GM12878 (cell line): Measurements from ENCODE around the gene RNF11. TPM values are rescaled to one million over a fixed set of nuclear protein-coding genes. Genes with fewer than 3 reads are reported as not detected.

Experiments
- BACH1 ChIP-seq: fragments of 450-650 bp; IDR thresholded peaks from 2 replicates; pipeline ENCODE4 v1.6.1; 2017; ENCODE audit warnings: mild to moderate bottlenecking, borderline replicate concordance
- CBFB ChIP-seq: IDR thresholded peaks from 2 replicates; pipeline ENCODE4 v1.6.1; 2016; ENCODE audit warnings: antibody characterized with exemption, low read depth
- EED ChIP-seq: sonication (generic); IDR thresholded peaks from 2 replicates; pipeline ENCODE4 v1.6.1; 2016; ENCODE audit warnings: antibody characterized with exemption, low read depth
- FOXK2 ChIP-seq: fragments of 450-650 bp; IDR thresholded peaks from 2 replicates; pipeline ENCODE4 v1.6.1; 2017; ENCODE audit warnings: mild to moderate bottlenecking, moderate library complexity
- FOXM1 ChIP-seq: IDR thresholded peaks from 2 replicates; pipeline ENCODE4 v1.6.1; 2012; ENCODE audit warnings: low read depth, mild to moderate bottlenecking, inconsistent platforms, low read length, moderate library complexity
- JUNB ChIP-seq: IDR thresholded peaks from 2 replicates; pipeline ENCODE4 v1.6.1; 2016; ENCODE audit warnings: antibody characterized with exemption, mild to moderate bottlenecking
- PML ChIP-seq: IDR thresholded peaks from 2 replicates; pipeline ENCODE4 v1.6.1; 2012; ENCODE audit warnings: low read length, inconsistent platforms
- POLR2A ChIP-seq: IDR thresholded peaks from 2 replicates; pipeline ENCODE4 v1.6.1; 2011; ENCODE audit warnings: low read depth, mild to moderate bottlenecking, low read length
- RBBP5 ChIP-seq: fragments of 200-600 bp; sonication (generic); conservative IDR thresholded peaks from 2 replicates; pipeline ENCODE4 v1.6.1; 2016
- SMAD1 ChIP-seq: fragments of 450-650 bp; IDR thresholded peaks from 2 replicates; pipeline ENCODE4 v1.6.1; 2018; ENCODE audit warnings: mild to moderate bottlenecking, low read depth; ENCODE audit not compliant: partially characterized antibody
- SREBF2 ChIP-seq: IDR thresholded peaks from 2 replicates; pipeline ENCODE4 v1.6.1; 2012; ENCODE audit warnings: mild to moderate bottlenecking, low read length
- STAT3 ChIP-seq: IDR thresholded peaks from 2 replicates; pipeline ENCODE4 v1.6.1; 2011; ENCODE audit warnings: low read depth, low read length, improper control_type of control experiment
- SUPT20H ChIP-seq: IDR thresholded peaks from 2 replicates; pipeline ENCODE4 v1.6.1; 2011; ENCODE audit warnings: low read depth, mild to moderate bottlenecking, low read length, moderate library complexity, borderline replicate concordance; ENCODE audit not compliant: control insufficient read depth
- YBX1 ChIP-seq: fragments of 450-650 bp; IDR thresholded peaks from 2 replicates; pipeline ENCODE4 v1.6.1; 2016; ENCODE audit warnings: antibody characterized with exemption
- ZBED1 ChIP-seq: IDR thresholded peaks from 2 replicates; pipeline ENCODE4 v1.6.1; 2016; ENCODE audit warnings: borderline replicate concordance
- ZZZ3 ChIP-seq: IDR thresholded peaks from 2 replicates; pipeline ENCODE4 v1.6.1; 2011; ENCODE audit warnings: low read depth; ENCODE audit not compliant: control insufficient read depth, insufficient read length
- polyA plus RNA-seq, 11 experiments: library from polyadenylated mRNA; depleted of rRNA in 4 of 11; unstranded in 6 of 11; stranded (reverse) in 5 of 11; fragments of >200 nt; fragmentation: Nextera tagmentation in 4 of 11; fragmentation: Illumina TruSeq in 1 of 11; extraction: Ambion mirVana in 4 of 11; extraction: Trizol in 1 of 11; gene quantifications; 1 replicate in 1 of 11; 2 replicates in 10 of 11; pipeline versions ENCODE4 v1.2.1 to v1.2.3, GENCODE V29; 2011 to 2016; ENCODE audit warnings: inconsistent platforms in 2 of 11, missing spikeins in 2 of 11, low read depth in 1 of 11
- total RNA-seq, 4 experiments: library from RNA; depleted of rRNA in 3 of 4; stranded (reverse); fragments of >200 nt in 3 of 4; fragmentation: Illumina TruSeq in 1 of 4; extraction: Trizol in 1 of 4; gene quantifications; 2 replicates each; pipeline versions ENCODE4 v1.2.1 to v1.2.3, GENCODE V29; 2013 to 2021
- TF ChIP-seq, protein P1 (sequence below): IDR thresholded peaks from 2 replicates; pipeline ENCODE4 v1.6.1; 2012; ENCODE audit warnings: low read depth, low read length, improper control_type of control experiment
- TF ChIP-seq, protein P2 (sequence below): fragments of 450-650 bp; IDR thresholded peaks from 2 replicates; pipeline ENCODE4 v1.6.1; 2017; ENCODE audit warnings: antibody characterized with exemption, mild to moderate bottlenecking, moderate library complexity
- TF ChIP-seq, protein P3 (sequence below): fragments of 450-650 bp; conservative IDR thresholded peaks from 2 replicates; pipeline ENCODE4 v1.6.1; 2017; ENCODE audit warnings: mild to moderate bottlenecking, moderate library complexity
- TF ChIP-seq, protein P4 (sequence below): fragments of 450-650 bp; IDR thresholded peaks from 2 replicates; pipeline ENCODE4 v1.6.1; 2018; ENCODE audit warnings: borderline replicate concordance, mild to moderate bottlenecking; ENCODE audit not compliant: partially characterized antibody
- TF ChIP-seq, protein P5 (sequence below): IDR thresholded peaks from 2 replicates; pipeline ENCODE4 v1.6.1; 2011; ENCODE audit warnings: low read depth, mild to moderate bottlenecking, low read length, moderate library complexity, borderline replicate concordance; ENCODE audit errors: extremely low read depth
- TF ChIP-seq, protein P6 (sequence below): IDR thresholded peaks from 2 replicates; pipeline ENCODE4 v1.6.1; 2011; ENCODE audit warnings: low read depth, low read length, improper control_type of control experiment, borderline replicate concordance

The RNF11 gene
- total and polyA plus RNA-seq, 10 of the 15 experiments (the other 5 are each of a cell fraction or from before 2014, with no cell fraction given): 9.5 to 43.6 (median 32.3) TPM

DNA sequence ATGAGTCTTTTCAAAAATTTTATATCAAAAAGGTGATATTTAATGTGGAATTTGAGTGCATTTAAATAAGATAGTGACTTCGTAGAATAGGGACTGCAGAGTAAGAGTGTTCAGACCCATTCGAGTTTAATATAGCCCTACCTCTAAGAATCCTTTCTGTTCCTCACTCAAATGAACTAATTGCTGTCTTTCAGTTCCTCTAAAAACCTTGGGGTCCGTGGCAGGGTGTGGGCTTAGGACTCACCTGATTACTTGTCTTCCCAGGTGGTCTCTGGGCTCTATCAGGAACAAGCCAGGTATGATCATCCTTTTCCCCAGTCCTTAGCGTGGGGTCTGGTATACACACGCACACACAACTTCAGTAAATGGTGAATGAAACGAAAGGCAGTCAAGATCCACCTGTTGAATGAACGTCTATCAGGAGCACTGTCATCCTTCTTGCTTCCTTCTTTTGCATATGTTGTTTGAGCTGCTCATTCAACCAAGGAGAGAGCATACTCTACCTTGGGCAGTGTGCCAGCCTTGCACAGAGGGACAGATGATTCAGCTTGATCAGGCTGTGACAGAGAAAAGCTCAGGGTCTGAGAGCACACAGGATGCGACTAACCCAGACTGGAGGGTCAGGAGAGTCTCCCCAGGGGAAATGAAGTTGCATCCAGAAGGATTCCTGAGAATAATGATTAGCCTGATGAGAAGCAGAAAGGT, 1.2 kb upstream of the RNF11 start (continued):
- TF ChIP-seq, protein P1, sequence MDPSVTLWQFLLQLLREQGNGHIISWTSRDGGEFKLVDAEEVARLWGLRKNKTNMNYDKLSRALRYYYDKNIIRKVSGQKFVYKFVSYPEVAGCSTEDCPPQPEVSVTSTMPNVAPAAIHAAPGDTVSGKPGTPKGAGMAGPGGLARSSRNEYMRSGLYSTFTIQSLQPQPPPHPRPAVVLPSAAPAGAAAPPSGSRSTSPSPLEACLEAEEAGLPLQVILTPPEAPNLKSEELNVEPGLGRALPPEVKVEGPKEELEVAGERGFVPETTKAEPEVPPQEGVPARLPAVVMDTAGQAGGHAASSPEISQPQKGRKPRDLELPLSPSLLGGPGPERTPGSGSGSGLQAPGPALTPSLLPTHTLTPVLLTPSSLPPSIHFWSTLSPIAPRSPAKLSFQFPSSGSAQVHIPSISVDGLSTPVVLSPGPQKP: no peak
- TF ChIP-seq EED (peak; percentile 27), JUNB (no peak; the same call in 1 of the 2 replicates), STAT3 (no peak), PML (no peak), ZZZ3 (no peak), YBX1 (no peak), BACH1 (no peak), POLR2A (0 out of 2 replicates have a peak, but pooled peaks have one; percentile 51), FOXK2 (no peak), SMAD1 (peak; percentile 85), CBFB (no peak), RBBP5 (no peak), SREBF2 (no peak), FOXM1 (no peak), ZBED1 (peak; percentile 33; the same call in 1 of the 2 replicates), SUPT20H (no peak)
- TF ChIP-seq, protein P2, sequence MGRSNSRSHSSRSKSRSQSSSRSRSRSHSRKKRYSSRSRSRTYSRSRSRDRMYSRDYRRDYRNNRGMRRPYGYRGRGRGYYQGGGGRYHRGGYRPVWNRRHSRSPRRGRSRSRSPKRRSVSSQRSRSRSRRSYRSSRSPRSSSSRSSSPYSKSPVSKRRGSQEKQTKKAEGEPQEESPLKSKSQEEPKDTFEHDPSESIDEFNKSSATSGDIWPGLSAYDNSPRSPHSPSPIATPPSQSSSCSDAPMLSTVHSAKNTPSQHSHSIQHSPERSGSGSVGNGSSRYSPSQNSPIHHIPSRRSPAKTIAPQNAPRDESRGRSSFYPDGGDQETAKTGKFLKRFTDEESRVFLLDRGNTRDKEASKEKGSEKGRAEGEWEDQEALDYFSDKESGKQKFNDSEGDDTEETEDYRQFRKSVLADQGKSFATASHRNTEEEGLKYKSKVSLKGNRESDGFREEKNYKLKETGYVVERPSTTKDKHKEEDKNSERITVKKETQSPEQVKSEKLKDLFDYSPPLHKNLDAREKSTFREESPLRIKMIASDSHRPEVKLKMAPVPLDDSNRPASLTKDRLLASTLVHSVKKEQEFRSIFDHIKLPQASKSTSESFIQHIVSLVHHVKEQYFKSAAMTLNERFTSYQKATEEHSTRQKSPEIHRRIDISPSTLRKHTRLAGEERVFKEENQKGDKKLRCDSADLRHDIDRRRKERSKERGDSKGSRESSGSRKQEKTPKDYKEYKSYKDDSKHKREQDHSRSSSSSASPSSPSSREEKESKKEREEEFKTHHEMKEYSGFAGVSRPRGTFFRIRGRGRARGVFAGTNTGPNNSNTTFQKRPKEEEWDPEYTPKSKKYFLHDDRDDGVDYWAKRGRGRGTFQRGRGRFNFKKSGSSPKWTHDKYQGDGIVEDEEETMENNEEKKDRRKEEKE: no peak
- TF ChIP-seq, protein P3, sequence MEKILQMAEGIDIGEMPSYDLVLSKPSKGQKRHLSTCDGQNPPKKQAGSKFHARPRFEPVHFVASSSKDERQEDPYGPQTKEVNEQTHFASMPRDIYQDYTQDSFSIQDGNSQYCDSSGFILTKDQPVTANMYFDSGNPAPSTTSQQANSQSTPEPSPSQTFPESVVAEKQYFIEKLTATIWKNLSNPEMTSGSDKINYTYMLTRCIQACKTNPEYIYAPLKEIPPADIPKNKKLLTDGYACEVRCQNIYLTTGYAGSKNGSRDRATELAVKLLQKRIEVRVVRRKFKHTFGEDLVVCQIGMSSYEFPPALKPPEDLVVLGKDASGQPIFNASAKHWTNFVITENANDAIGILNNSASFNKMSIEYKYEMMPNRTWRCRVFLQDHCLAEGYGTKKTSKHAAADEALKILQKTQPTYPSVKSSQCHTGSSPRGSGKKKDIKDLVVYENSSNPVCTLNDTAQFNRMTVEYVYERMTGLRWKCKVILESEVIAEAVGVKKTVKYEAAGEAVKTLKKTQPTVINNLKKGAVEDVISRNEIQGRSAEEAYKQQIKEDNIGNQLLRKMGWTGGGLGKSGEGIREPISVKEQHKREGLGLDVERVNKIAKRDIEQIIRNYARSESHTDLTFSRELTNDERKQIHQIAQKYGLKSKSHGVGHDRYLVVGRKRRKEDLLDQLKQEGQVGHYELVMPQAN: no peak
- TF ChIP-seq, protein P4, sequence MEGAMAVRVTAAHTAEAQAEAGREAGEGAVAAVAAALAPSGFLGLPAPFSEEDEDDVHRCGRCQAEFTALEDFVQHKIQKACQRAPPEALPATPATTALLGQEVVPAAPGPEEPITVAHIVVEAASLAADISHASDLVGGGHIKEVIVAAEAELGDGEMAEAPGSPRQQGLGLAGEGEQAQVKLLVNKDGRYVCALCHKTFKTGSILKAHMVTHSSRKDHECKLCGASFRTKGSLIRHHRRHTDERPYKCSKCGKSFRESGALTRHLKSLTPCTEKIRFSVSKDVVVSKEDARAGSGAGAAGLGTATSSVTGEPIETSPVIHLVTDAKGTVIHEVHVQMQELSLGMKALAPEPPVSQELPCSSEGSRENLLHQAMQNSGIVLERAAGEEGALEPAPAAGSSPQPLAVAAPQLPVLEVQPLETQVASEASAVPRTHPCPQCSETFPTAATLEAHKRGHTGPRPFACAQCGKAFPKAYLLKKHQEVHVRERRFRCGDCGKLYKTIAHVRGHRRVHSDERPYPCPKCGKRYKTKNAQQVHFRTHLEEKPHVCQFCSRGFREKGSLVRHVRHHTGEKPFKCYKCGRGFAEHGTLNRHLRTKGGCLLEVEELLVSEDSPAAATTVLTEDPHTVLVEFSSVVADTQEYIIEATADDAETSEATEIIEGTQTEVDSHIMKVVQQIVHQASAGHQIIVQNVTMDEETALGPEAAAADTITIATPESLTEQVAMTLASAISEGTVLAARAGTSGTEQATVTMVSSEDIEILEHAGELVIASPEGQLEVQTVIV: no peak
- TF ChIP-seq, protein P5, sequence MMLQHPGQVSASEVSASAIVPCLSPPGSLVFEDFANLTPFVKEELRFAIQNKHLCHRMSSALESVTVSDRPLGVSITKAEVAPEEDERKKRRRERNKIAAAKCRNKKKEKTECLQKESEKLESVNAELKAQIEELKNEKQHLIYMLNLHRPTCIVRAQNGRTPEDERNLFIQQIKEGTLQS: no peak
- TF ChIP-seq, protein P6, sequence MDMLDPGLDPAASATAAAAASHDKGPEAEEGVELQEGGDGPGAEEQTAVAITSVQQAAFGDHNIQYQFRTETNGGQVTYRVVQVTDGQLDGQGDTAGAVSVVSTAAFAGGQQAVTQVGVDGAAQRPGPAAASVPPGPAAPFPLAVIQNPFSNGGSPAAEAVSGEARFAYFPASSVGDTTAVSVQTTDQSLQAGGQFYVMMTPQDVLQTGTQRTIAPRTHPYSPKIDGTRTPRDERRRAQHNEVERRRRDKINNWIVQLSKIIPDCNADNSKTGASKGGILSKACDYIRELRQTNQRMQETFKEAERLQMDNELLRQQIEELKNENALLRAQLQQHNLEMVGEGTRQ: no peak
